H1 (cell line): ENCODE results near the gene PDE8A. TPM values are rescaled to one million over a fixed set of nuclear protein-coding genes. Genes with fewer than 3 reads are reported as not detected.
A peak's percentile ranks its signal among the peaks of the same experiment; 100 is the strongest.

Experiments used
- CTCF ChIA-PET: fragments of 300-600 bp; sonication (Branson Sonifier 250); formaldehyde crosslinking; loops from one replicate; lab custom pipeline; 2021; ENCODE audit not compliant: partially characterized antibody; lab: Charles Lee
- POLR2A ChIA-PET: fragments of 300-600 bp; sonication (Branson Sonifier 250); formaldehyde crosslinking; loops from one replicate; lab custom pipeline; 2021; ENCODE audit warnings: inconsistent platforms; ENCODE audit not compliant: partially characterized antibody; lab: Charles Lee
- DNase-seq, 2 experiments: peaks; one replicate each; pipeline versions ENCODE4 v3.0.0 to v3.0.0-alpha.2; 2010 to 2022; ENCODE audit warnings: low spot score in 2 of 2, low read depth in 1 of 2, mixed read lengths in 1 of 2
- FAIRE-seq: peaks from 2 replicates; lab custom pipeline; 2011; peaks lifted over from hg19 to GRCh38; lab: Jason Lieb, UNC
- H2AFZ ChIP-seq: 2 replicates; pipeline ENCODE4 v1.8.1; 2012; ENCODE audit warnings: low read length, inconsistent platforms
- H2AK5ac ChIP-seq: 2 replicates; pipeline ENCODE4 v1.6.1; 2013; ENCODE audit warnings: low read depth, low read length
- H2BK120ac ChIP-seq: replicated peaks from 2 replicates; pipeline ENCODE3; 2013; ENCODE audit warnings: low read depth, low read length, inconsistent platforms
- H2BK12ac ChIP-seq: 2 replicates; pipeline ENCODE4 v1.6.1; 2013; ENCODE audit warnings: low read depth, low read length
- H2BK15ac ChIP-seq: 2 replicates; pipeline ENCODE4 v1.6.1; 2013; ENCODE audit warnings: low read length
- H2BK20ac ChIP-seq: 2 replicates; pipeline ENCODE4 v1.6.1; 2013; ENCODE audit warnings: low read length
- H2BK5ac ChIP-seq: 2 replicates; pipeline ENCODE4 v1.6.1; 2013; ENCODE audit warnings: low read depth, low read length
- H3K14ac ChIP-seq: 2 replicates; pipeline ENCODE4 v1.6.1; 2013; ENCODE audit warnings: inconsistent platforms; ENCODE audit not compliant: insufficient read length
- H3K18ac ChIP-seq: 2 replicates; pipeline ENCODE4 v1.6.1; 2013; ENCODE audit warnings: low read length; ENCODE audit errors: extremely low read depth
- H3K23ac ChIP-seq: 2 replicates; pipeline ENCODE4 v1.6.1; 2013; ENCODE audit warnings: inconsistent platforms; ENCODE audit not compliant: insufficient read length
- H3K23me2 ChIP-seq: 2 replicates; pipeline ENCODE4 v1.6.1; 2013; ENCODE audit warnings: low read depth, low read length
- H3K27ac ChIP-seq: 2 replicates; pipeline ENCODE4 v1.6.1; 2011; ENCODE audit warnings: low read depth, low read length, inconsistent platforms
- H3K27me3 ChIP-seq, 4 experiments: replicated peaks in 1 of 4; 1 replicate in 1 of 4; 2 replicates in 3 of 4; pipeline versions ENCODE4 v1.6.1 to v1.8.1; 2011 to 2013; ENCODE audit warnings: low read length in 3 of 4, mild to moderate bottlenecking in 3 of 4, inconsistent platforms in 2 of 4, mixed read lengths in 2 of 4, moderate library complexity in 1 of 4; ENCODE audit not compliant: control insufficient read depth in 3 of 4, insufficient read depth in 3 of 4; ENCODE audit errors: extremely low read depth in 1 of 4
- H3K36me3 ChIP-seq, 4 experiments: 2 replicates each; pipeline versions ENCODE4 v1.6.1 to v1.8.1; 2011 to 2013; ENCODE audit warnings: mild to moderate bottlenecking in 4 of 4, low read length in 3 of 4, moderate library complexity in 2 of 4, control low read depth in 1 of 4, inconsistent platforms in 1 of 4; ENCODE audit not compliant: insufficient read depth in 4 of 4, control insufficient read depth in 2 of 4
- H3K4ac ChIP-seq: replicated peaks from 2 replicates; pipeline ENCODE3; 2013; ENCODE audit warnings: low read length, low read depth, mixed read lengths, inconsistent platforms; ENCODE audit not compliant: insufficient read length
- H3K4me1 ChIP-seq, 4 experiments: replicated peaks in 1 of 4; 1 replicate in 1 of 4; 2 replicates in 3 of 4; pipeline versions ENCODE4 v1.6.1 to v1.8.1; 2011 to 2013; ENCODE audit warnings: low read length in 3 of 4, inconsistent platforms in 2 of 4, mixed read lengths in 1 of 4; ENCODE audit not compliant: insufficient read depth in 4 of 4, control insufficient read depth in 3 of 4
- H3K4me2 ChIP-seq, 2 experiments: 2 replicates each; pipeline versions ENCODE4 v1.6.1 to v1.8.1; 2011 to 2013; ENCODE audit warnings: low read depth in 2 of 2, low read length in 2 of 2, control low read depth in 1 of 2, inconsistent platforms in 1 of 2, mild to moderate bottlenecking in 1 of 2; ENCODE audit not compliant: insufficient read depth in 1 of 2
- H3K4me3 ChIP-seq, 4 experiments: fragments of 200-600, 300-600 bp in 1 of 4; sonication (generic), shearing (Covaris generic), sonication (Bioruptor Twin) in 1 of 4; 2 replicates each; pipeline versions ENCODE4 v1.5.1 to v1.8.1; 2011 to 2016; ENCODE audit warnings: low read length in 4 of 4, low read depth in 3 of 4, control low read depth in 2 of 4, inconsistent platforms in 2 of 4, mild to moderate bottlenecking in 2 of 4, mixed read lengths in 1 of 4, moderate library complexity in 1 of 4; ENCODE audit not compliant: insufficient read depth in 2 of 4; ENCODE audit errors: extremely low read depth in 1 of 4
- H3K56ac ChIP-seq: replicated peaks from 2 replicates; pipeline ENCODE3; 2013; ENCODE audit warnings: low read depth, mild to moderate bottlenecking, mixed read lengths, low read length, inconsistent platforms; ENCODE audit not compliant: insufficient read length
- H3K79me1 ChIP-seq: 2 replicates; pipeline ENCODE4 v1.6.1; 2013; ENCODE audit warnings: low read depth, low read length, control low read depth
- H3K79me2 ChIP-seq, 2 experiments: 2 replicates each; pipeline versions ENCODE4 v1.6.1 to v1.8.1; 2012 to 2013; ENCODE audit warnings: low read length in 2 of 2, mild to moderate bottlenecking in 2 of 2, inconsistent platforms in 1 of 2; ENCODE audit not compliant: insufficient read depth in 2 of 2, control insufficient read depth in 1 of 2
- H3K9ac ChIP-seq, 4 experiments: replicated peaks in 1 of 4; 1 replicate in 1 of 4; 2 replicates in 3 of 4; pipeline versions ENCODE4 v1.6.1 to v1.8.1; 2011 to 2013; ENCODE audit warnings: low read depth in 3 of 4, low read length in 3 of 4, control low read depth in 2 of 4, mild to moderate bottlenecking in 2 of 4, moderate library complexity in 2 of 4, inconsistent platforms in 1 of 4; ENCODE audit errors: extremely low read depth in 1 of 4
- H3K9me3 ChIP-seq, 2 experiments: 2 replicates each; pipeline versions ENCODE4 v1.6.1 to v1.8.1; 2012 to 2013; ENCODE audit warnings: mild to moderate bottlenecking in 2 of 2, moderate library complexity in 2 of 2, control low read depth in 1 of 2, inconsistent platforms in 1 of 2, low read depth in 1 of 2, low read length in 1 of 2, mixed read lengths in 1 of 2; ENCODE audit not compliant: insufficient read depth in 2 of 2
- H4K20me1 ChIP-seq, 2 experiments: replicated peaks in 1 of 2; 2 replicates each; pipeline versions ENCODE3 to v1.8.1; 2011 to 2013; ENCODE audit warnings: inconsistent platforms in 2 of 2, low read length in 2 of 2, mild to moderate bottlenecking in 1 of 2; ENCODE audit not compliant: insufficient read depth in 2 of 2, control insufficient read depth in 1 of 2
- H4K5ac ChIP-seq: 2 replicates; pipeline ENCODE4 v1.6.1; 2013; ENCODE audit warnings: low read length, low read depth, mixed read lengths, inconsistent platforms; ENCODE audit not compliant: insufficient read length
- H4K8ac ChIP-seq: 2 replicates; pipeline ENCODE4 v1.8.0; 2013; ENCODE audit warnings: mild to moderate bottlenecking, moderate library complexity, low read length, inconsistent platforms; ENCODE audit not compliant: insufficient read depth; ENCODE audit errors: extremely low read depth
- H4K91ac ChIP-seq: replicated peaks from 2 replicates; pipeline ENCODE3; 2013; ENCODE audit warnings: low read length, mixed read lengths, inconsistent platforms; ENCODE audit not compliant: insufficient read length
- CTCF ChIP-seq, 3 experiments: IDR thresholded peaks; 1 replicate in 2 of 3; 2 replicates in 1 of 3; pipeline versions ENCODE4 v1.5.1 to v1.6.1; 2011; ENCODE audit warnings: low read length in 3 of 3, mild to moderate bottlenecking in 3 of 3, inconsistent platforms in 2 of 3, low read depth in 1 of 3, moderate library complexity in 1 of 3; ENCODE audit not compliant: insufficient read depth in 1 of 3; ENCODE audit errors: control extremely low read depth in 1 of 3
- RAD21 ChIP-seq, 2 experiments: IDR thresholded peaks in 1 of 2; conservative IDR thresholded peaks in 1 of 2; 2 replicates each; pipeline ENCODE4 v1.6.1; 2011; ENCODE audit warnings: low read depth in 2 of 2, low read length in 2 of 2, improper control_type of control experiment in 1 of 2, inconsistent platforms in 1 of 2, mild to moderate bottlenecking in 1 of 2, moderate library complexity in 1 of 2
- SIRT6 ChIP-seq: IDR thresholded peaks from one replicate; pipeline ENCODE4 v1.7.1; 2012; ENCODE audit warnings: low read length, inconsistent platforms
- SP4 ChIP-seq: IDR thresholded peaks from 2 replicates; pipeline ENCODE4 v1.6.1; 2012; ENCODE audit warnings: low read length, inconsistent platforms
- WGBS, 2 experiments: shearing (Covaris generic) in 1 of 2; methylation state at CpG; one replicate each; pipeline versions ENCODE4 v1.1.6 to v1.1.7; 2013 to 2015; ENCODE audit warnings: low lambda C conversion rate in 2 of 2, mixed read lengths in 2 of 2, inconsistent platforms in 1 of 2, low coverage in 1 of 2, missing lambda C conversion rate in 1 of 2; ENCODE audit not compliant: insufficient replicate concordance in 2 of 2, insufficient coverage in 1 of 2, insufficient read length in 1 of 2; ENCODE audit errors: extremely low coverage in 1 of 2, missing lambda C conversion rate in 1 of 2; 5-methylcytosine and 5-hydroxymethylcytosine counted together
- polyA plus RNA-seq, 7 experiments: library from polyadenylated mRNA; depleted of rRNA in 3 of 7; stranded (reverse) in 5 of 7; unstranded in 2 of 7; fragments of >200 nt in 5 of 7; fragments of 200-250 nt in 2 of 7; gene quantifications; 1 replicate in 5 of 7; 2 replicates in 1 of 7; 4 replicates in 1 of 7; pipeline versions ENCODE4 v1.2.1 to v1.2.3, GENCODE V29; 2011 to 2013; ENCODE audit warnings: missing spikeins in 2 of 7, mixed read lengths in 2 of 7
- total RNA-seq: library from RNA; stranded (reverse); fragmentation: NEBNext Ultra II Directional; extraction: Animal tissue kit (Norgen Biotek cat#: 25700); gene quantifications from 2 replicates; pipeline ENCODE4 v1.2.1, GENCODE V29; 2021

PDE8A gene
- total and polyA plus RNA-seq, 2 of the 8 experiments (the other 6 are each of a cell fraction or from before 2014, with no cell fraction given): 6.9 to 7.8 TPM

- H3K79me2 ChIP-seq: no peaks in the 10 kb centered on the region
- H3K27ac ChIP-seq: no peak overlapping the region
- H2BK120ac ChIP-seq: no peak overlapping the region
- no peaks in the 10 kb centered on the region for H3K4me1 ChIP-seq
- no peak overlapping the region for H3K18ac ChIP-seq
- H2AFZ ChIP-seq: no peak overlapping the region
- no peak overlapping the region for H2BK5ac ChIP-seq
- no peak overlapping the region for H3K9ac ChIP-seq
- H3K4me3 ChIP-seq: no peak overlapping the region
- peaks cover 2% of the 10 kb centered on the region; the same call in 1 of the 2 replicates for H3K79me1 ChIP-seq
- CTCF ChIA-PET: interaction anchor here (0.7 to 2.0 kb wide), 24 partner anchors 10 to 685 kb away, joined by 3 to 27 read pairs (median 4); no protein-coding TSS in a partner anchor
- WGBS, 2 experiments: 74% methylated on average over 3 of the region's 3 CpGs; no CpG with 5 or more reads in 1 of the 2 experiments
- H2AK5ac ChIP-seq: no peak overlapping the region
- POLR2A ChIA-PET: no interaction called here
- no peak overlapping the region for H3K14ac ChIP-seq
- no peak overlapping the region for H2BK12ac ChIP-seq
- H4K20me1 ChIP-seq: no peaks in the 10 kb centered on the region
- H3K56ac ChIP-seq: no peak overlapping the region
- no peak overlapping the region for H2BK20ac ChIP-seq
- H3K27me3 ChIP-seq: no peaks in the 10 kb centered on the region
- H4K5ac ChIP-seq: no peak overlapping the region
- H4K8ac ChIP-seq: no peak overlapping the region
- TF ChIP-seq SIRT6 (no peak), SP4 (no peak), CTCF (IDR thresholded peaks at IDR 0.05; ENCODE audit: control extremely low read depth in 1 of 3, insufficient read depth in 1 of 3, low read depth in 1 of 3, low read length in 3 of 3) (peak; percentile 25 to 69 (median 68)), RAD21 (IDR thresholded peaks at IDR 0.05 in 1 of 2, conservative IDR thresholded peaks at IDR 0.05 in 1 of 2; ENCODE audit: low read depth in 2 of 2, low read length in 2 of 2) (peak; percentile 83 to 85)
- TF ChIP-seq, all 59 proteins: peak for 2
- no peaks in the 10 kb centered on the region for H3K9me3 ChIP-seq
- no peak overlapping the region for H4K91ac ChIP-seq
- peak; percentile 32 for FAIRE-seq
- no peak overlapping the region for H3K4me2 ChIP-seq
- H3K36me3 ChIP-seq: no peaks in the 10 kb centered on the region
- no peaks in the 10 kb centered on the region for H3K23me2 ChIP-seq
- H3K4ac ChIP-seq: no peak overlapping the region
- H3K23ac ChIP-seq: no peak overlapping the region
- H2BK15ac ChIP-seq: no peak overlapping the region
- no peak for DNase-seq
Measured at GRCh38 chr15:85044251-85044853, 62.7 kb downstream of the PDE8A start.
